Loucy (cell line): ENCODE results near the gene USP25.

ENCODE experiments used
- H2AFZ ChIP-seq: fragments of 200-600 bp; sonication (generic); 2 replicates; pipeline ENCODE4 v1.6.0; 2016; ENCODE audit warnings: antibody characterized with exemption, mild to moderate bottlenecking, low read length, moderate library complexity
- H3F3A ChIP-seq: fragments of 200-600 bp; 2 replicates; pipeline ENCODE4 v1.6.0; 2016; ENCODE audit warnings: antibody characterized with exemption, low read depth, mild to moderate bottlenecking
- H3K27me3 ChIP-seq: fragments of 200-600 bp; sonication (generic); 2 replicates; pipeline ENCODE4 v1.6.1; 2014; ENCODE audit warnings: low read length, mild to moderate bottlenecking; ENCODE audit not compliant: insufficient read depth, poor library complexity, severe bottlenecking
- H3K36me3 ChIP-seq: fragments of 200-600 bp; sonication (generic); 2 replicates; pipeline ENCODE4 v1.6.1; 2016; ENCODE audit warnings: low read length; ENCODE audit not compliant: insufficient read depth
- H3K4me1 ChIP-seq: fragments of 200-600 bp; sonication (generic); 2 replicates; pipeline ENCODE4 v1.5.1; 2014; ENCODE audit warnings: low read length, mild to moderate bottlenecking; ENCODE audit not compliant: insufficient read depth, poor library complexity, severe bottlenecking
- H3K4me2 ChIP-seq: fragments of 200-600 bp; sonication (generic); 2 replicates; pipeline ENCODE4 v1.6.0; 2014; ENCODE audit warnings: antibody characterized with exemption, low read length, low read depth, mild to moderate bottlenecking; ENCODE audit not compliant: poor library complexity, severe bottlenecking
- H3K4me3 ChIP-seq: fragments of 200-600 bp; sonication (generic); 2 replicates; pipeline ENCODE4 v1.5.1; 2014; ENCODE audit warnings: low read length, mild to moderate bottlenecking, mixed read lengths; ENCODE audit not compliant: poor library complexity, severe bottlenecking
- H3K79me2 ChIP-seq: fragments of 200-600 bp; sonication (generic); 2 replicates; pipeline ENCODE4 v1.6.1; 2014; ENCODE audit warnings: low read length; ENCODE audit not compliant: insufficient read depth
- H3K9ac ChIP-seq: fragments of 200-600 bp; sonication (generic); 2 replicates; pipeline ENCODE4 v1.6.0; 2014; ENCODE audit warnings: mild to moderate bottlenecking, low read depth, low read length, moderate library complexity; ENCODE audit not compliant: poor library complexity, severe bottlenecking
- H3K9me2 ChIP-seq: fragments of 200-600 bp; sonication (generic); replicated peaks from 2 replicates; pipeline ENCODE4 v1.6.1; 2016; ENCODE audit warnings: low read depth, low read length, mixed read lengths
- H3K9me3 ChIP-seq: fragments of 200-600 bp; sonication (generic); 2 replicates; pipeline ENCODE4 v1.6.1; 2014; ENCODE audit warnings: mild to moderate bottlenecking, antibody characterized with exemption, low read length, low read depth; ENCODE audit not compliant: insufficient read depth
- H4K20me1 ChIP-seq: fragments of 200-600 bp; sonication (generic); 2 replicates; pipeline ENCODE4 v1.6.0; 2014; ENCODE audit warnings: antibody characterized with exemption, low read length, mild to moderate bottlenecking; ENCODE audit not compliant: insufficient read depth, poor library complexity, severe bottlenecking
- EZH2phosphoT487 ChIP-seq: fragments of 200-600 bp; IDR thresholded peaks from 2 replicates; pipeline ENCODE4 v1.6.1; 2018; ENCODE audit warnings: antibody characterized with exemption, mild to moderate bottlenecking, moderate library complexity, borderline replicate concordance
- TF ChIP-seq, protein P1 (sequence below): fragments of 200-600 bp; sonication (generic); conservative IDR thresholded peaks from 2 replicates; pipeline ENCODE4 v1.5.1; 2014; ENCODE audit warnings: mild to moderate bottlenecking, antibody characterized with exemption, low read length

Gene USP25

GRCh38 chr21:15728046-15728445, 1.7 kb upstream of the USP25 start:
- Histone ChIP-seq H3K4me2 (no peak overlapping the region), H3K4me3 (no peak overlapping the region), H3F3A (0 out of 2 replicates have a peak, but pooled peaks cover 4% of the 10 kb centered on the region), H3K4me1 (peaks cover 21% of the 10 kb centered on the region), H2AFZ (no peak overlapping the region), H3K9me3 (no peaks in the 10 kb centered on the region), H3K27me3 (no peaks in the 10 kb centered on the region), H3K36me3 (no peaks in the 10 kb centered on the region), H3K79me2 (peaks cover 22% of the 10 kb centered on the region), H4K20me1 (peaks cover 24% of the 10 kb centered on the region), H3K9me2 (no peaks in the 10 kb centered on the region), H3K9ac (no peak overlapping the region)
- TF ChIP-seq, protein P1, sequence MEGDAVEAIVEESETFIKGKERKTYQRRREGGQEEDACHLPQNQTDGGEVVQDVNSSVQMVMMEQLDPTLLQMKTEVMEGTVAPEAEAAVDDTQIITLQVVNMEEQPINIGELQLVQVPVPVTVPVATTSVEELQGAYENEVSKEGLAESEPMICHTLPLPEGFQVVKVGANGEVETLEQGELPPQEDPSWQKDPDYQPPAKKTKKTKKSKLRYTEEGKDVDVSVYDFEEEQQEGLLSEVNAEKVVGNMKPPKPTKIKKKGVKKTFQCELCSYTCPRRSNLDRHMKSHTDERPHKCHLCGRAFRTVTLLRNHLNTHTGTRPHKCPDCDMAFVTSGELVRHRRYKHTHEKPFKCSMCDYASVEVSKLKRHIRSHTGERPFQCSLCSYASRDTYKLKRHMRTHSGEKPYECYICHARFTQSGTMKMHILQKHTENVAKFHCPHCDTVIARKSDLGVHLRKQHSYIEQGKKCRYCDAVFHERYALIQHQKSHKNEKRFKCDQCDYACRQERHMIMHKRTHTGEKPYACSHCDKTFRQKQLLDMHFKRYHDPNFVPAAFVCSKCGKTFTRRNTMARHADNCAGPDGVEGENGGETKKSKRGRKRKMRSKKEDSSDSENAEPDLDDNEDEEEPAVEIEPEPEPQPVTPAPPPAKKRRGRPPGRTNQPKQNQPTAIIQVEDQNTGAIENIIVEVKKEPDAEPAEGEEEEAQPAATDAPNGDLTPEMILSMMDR, result no peak
- no peak for TF ChIP-seq EZH2phosphoT487

DNA sequence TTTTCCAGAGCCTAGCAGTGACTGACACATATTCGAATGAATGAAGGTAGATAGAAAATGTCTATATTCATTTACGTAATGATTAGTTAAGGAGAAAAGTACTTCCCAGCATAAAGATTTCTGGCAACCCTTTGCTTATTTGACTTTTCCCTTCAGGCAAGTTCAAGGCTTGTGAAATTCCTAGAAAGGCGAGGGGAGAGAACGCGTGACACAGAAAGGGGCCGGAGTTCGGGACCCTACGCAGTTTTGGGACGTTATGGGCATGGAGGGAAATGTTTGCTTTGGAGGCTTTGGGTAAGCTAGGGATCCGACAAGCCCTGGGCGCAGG, 472 bp upstream of the USP25 start:
- no peaks in the 10 kb centered on the region for H3K27me3 ChIP-seq
- no peaks in the 10 kb centered on the region for H3K9me3 ChIP-seq
- 0 out of 2 replicates have a peak, but pooled peaks cover 4% of the 10 kb centered on the region for H3F3A ChIP-seq
- peak overlapping the region; percentile 92 for H3K4me3 ChIP-seq
- H3K9ac ChIP-seq, result no peak overlapping the region
- peak overlapping the region; percentile 63 for H3K4me2 ChIP-seq
- no peaks in the 10 kb centered on the region for H3K9me2 ChIP-seq
- H2AFZ ChIP-seq, result peak overlapping the region; percentile 47
- TF ChIP-seq, protein P1, result no peak
- TF ChIP-seq EZH2phosphoT487, result no peak
- peaks cover 32% of the 10 kb centered on the region for H4K20me1 ChIP-seq
- peaks cover 35% of the 10 kb centered on the region for H3K79me2 ChIP-seq
- peaks cover 33% of the 10 kb centered on the region for H3K4me1 ChIP-seq
- H3K36me3 ChIP-seq, result no peaks in the 10 kb centered on the region

- no peaks in the 10 kb centered on the region for H3K27me3 ChIP-seq
- peak overlapping the region; percentile 92 for H3K4me3 ChIP-seq
- H3K36me3 ChIP-seq, result no peaks in the 10 kb centered on the region
- H3K9me3 ChIP-seq, result no peaks in the 10 kb centered on the region
- H3F3A ChIP-seq, result 0 out of 2 replicates have a peak, but pooled peaks cover 4% of the 10 kb centered on the region
- H2AFZ ChIP-seq, result peak overlapping the region; percentile 77
- peaks cover 40% of the 10 kb centered on the region for H3K4me1 ChIP-seq
- peak overlapping the region; percentile 77 for H3K9ac ChIP-seq
- H3K79me2 ChIP-seq, result peaks cover 48% of the 10 kb centered on the region
- peaks cover 43% of the 10 kb centered on the region for H4K20me1 ChIP-seq
- no peak for TF ChIP-seq EZH2phosphoT487
- TF ChIP-seq, protein P1, result no peak
- H3K4me2 ChIP-seq, result peak overlapping the region; percentile 95
- no peaks in the 10 kb centered on the region for H3K9me2 ChIP-seq
These were observed 881 bp downstream of the USP25 start for GRCh38 chr21:15730484-15731242.
